Bronchial epithelial cell (primary cell): ENCODE data around the gene ICE2. TPM values are rescaled to one million over a fixed set of nuclear protein-coding genes. Genes with fewer than 3 reads are reported as not detected.

Experiments used
- DNase-seq: peaks from one replicate; pipeline ENCODE4 v3.0.0-alpha.2; 2010; ENCODE audit warnings: low read depth
- FAIRE-seq: peaks from 2 replicates; lab custom pipeline; 2011; peaks lifted over from hg19 to GRCh38; lab: Jason Lieb, UNC
- H3K27me3 ChIP-seq: 2 replicates; pipeline ENCODE4 v1.5.1; 2011; ENCODE audit warnings: low read length; ENCODE audit not compliant: control insufficient read depth, insufficient read depth
- H3K36me3 ChIP-seq: 2 replicates; pipeline ENCODE4 v1.5.1; 2011; ENCODE audit warnings: low read length; ENCODE audit not compliant: control insufficient read depth, insufficient read depth
- H3K4me3 ChIP-seq: 2 replicates; pipeline ENCODE4 v1.5.1; 2011; ENCODE audit warnings: mild to moderate bottlenecking, low read depth, low read length, control low read depth
- total RNA-seq: library from RNA; depleted of rRNA; stranded (reverse); fragments of >200 nt; gene quantifications from 2 replicates; pipeline ENCODE4 v1.2.1, GENCODE V29; 2014
- TF ChIP-seq, protein P1 (sequence below): IDR thresholded peaks from 2 replicates; pipeline ENCODE4 v1.5.1; 2011; ENCODE audit warnings: mild to moderate bottlenecking, moderate library complexity, low read length, control low read depth, inconsistent platforms; ENCODE audit not compliant: insufficient read depth, severe bottlenecking

ICE2 gene
- total RNA-seq, 1 donor from 2014 or later = 22.6 TPM

DNA sequence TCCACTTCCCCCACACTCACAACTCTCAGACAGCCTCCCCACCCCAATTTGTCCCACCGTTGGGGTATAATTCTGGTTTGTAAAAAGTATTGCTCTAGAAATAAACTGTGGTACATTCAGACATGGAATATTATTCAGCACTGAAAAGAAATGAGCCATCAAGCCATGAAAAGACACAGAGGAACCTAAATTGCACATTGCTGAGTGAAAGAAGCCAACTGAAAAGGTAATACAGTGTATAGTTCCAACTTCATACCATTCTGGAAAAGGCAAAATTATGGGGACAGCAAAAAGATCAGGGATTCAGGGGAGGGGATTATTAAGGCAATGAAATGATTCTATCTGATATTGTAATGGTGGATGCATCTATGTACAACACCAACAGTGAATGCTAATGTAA is 91.6 kb downstream of the ICE2 start:
- FAIRE-seq (no peak), DNase-seq (no peak)
- H3K36me3 ChIP-seq = peaks cover 19% of the 10 kb centered on the region

DNA sequence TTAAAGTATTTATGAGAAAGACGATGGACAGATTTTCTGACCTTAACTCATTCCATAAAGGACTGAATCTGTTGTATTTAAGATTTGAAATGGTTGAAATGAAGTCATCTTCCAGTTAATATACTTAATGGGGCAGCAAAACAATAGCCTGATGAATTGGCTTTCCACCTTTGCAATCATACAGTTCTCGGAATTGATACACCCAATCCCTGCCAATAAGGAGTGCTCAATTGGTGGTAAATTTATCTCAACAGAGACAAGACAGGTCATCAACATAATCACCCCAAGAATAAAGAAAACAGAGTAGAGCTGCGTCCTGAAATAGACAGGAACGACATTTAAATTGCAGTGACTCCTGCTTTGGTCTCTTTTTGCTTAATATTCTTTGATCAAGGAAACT is 92.3 kb downstream of the ICE2 start:
- Histone ChIP-seq H3K36me3 (peaks cover 23% of the 10 kb centered on the region), H3K4me3 (no peak overlapping the region), H3K27me3 (no peaks in the 10 kb centered on the region)
- no peak for DNase-seq
- TF ChIP-seq, protein P1, sequence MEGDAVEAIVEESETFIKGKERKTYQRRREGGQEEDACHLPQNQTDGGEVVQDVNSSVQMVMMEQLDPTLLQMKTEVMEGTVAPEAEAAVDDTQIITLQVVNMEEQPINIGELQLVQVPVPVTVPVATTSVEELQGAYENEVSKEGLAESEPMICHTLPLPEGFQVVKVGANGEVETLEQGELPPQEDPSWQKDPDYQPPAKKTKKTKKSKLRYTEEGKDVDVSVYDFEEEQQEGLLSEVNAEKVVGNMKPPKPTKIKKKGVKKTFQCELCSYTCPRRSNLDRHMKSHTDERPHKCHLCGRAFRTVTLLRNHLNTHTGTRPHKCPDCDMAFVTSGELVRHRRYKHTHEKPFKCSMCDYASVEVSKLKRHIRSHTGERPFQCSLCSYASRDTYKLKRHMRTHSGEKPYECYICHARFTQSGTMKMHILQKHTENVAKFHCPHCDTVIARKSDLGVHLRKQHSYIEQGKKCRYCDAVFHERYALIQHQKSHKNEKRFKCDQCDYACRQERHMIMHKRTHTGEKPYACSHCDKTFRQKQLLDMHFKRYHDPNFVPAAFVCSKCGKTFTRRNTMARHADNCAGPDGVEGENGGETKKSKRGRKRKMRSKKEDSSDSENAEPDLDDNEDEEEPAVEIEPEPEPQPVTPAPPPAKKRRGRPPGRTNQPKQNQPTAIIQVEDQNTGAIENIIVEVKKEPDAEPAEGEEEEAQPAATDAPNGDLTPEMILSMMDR = no peak
- no peak for FAIRE-seq

More for the DNA sequence above, 91.6 kb downstream of the ICE2 start:
- no peaks in the 10 kb centered on the region for H3K27me3 ChIP-seq
- no peak overlapping the region for H3K4me3 ChIP-seq
- TF ChIP-seq, protein P1 = no peak

DNA sequence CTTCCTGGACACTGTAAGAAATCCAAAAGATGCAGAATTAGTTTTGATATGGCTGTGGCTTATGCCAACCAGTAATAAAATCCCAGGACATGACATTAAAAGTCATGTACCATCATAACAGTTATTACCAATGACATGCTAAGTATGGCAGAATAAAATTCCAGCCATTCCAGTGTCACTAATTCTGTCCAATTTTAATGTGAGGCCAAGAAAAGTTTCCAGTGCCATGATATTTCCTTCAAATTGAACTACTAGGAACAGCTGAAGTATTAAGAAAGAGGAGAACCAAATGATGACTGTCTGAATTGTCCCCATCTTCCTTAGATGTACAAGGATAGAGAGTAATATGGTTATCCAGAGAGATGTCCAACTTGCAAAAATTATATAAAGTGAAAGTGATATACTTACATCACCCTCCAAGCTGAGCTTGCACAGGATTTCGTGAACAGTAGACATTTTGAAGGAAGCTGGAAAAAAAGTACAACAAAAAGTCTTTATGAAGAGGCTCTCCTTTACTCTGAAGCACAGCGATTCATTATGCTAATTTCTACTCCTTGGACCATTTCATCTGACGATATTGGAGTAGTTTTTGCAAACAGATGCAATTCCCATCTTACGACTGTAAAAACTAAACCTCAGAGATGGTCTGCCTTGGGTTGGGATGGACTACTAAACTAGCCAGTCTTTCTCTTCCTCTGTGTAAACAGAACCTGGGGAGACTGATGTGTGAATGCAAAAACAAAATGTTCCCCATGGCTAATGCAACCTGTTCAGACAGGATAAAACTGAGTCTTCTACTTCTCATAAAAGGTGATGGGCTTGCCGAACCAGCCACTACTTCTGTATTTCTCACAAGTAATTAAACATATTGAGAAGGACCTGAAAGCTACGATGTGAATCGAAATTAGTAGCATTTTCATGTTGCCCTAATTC is 93.1 kb downstream of the ICE2 start:
- no peak for DNase-seq
- FAIRE-seq = no peak

DNA sequence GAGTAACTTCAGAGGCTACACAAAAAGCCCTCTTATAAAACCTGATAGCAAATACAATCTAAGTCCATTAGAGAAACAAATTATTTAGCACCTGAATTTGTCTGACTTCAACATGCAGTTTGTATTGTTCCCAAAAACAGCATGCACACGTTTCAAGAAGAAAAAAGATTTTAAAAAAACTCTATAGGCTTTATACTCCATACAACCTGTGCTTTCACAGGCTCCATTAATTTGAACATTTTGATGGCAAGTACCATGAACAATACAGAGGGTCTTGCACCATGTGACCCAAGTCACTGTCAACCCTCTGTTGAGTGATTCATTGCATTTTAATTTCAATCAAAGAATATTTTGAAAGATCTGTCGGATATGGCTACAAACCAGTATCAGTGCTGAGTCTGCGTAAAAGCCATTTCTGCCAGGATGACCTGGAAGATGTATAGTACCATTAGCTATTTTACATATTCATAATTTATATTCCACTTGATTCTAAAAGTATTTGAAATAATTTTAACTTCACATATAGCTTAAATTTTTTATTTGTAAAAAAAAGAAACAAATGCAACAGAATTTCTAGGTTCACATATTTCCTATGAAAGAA is 94.3 kb downstream of the ICE2 start:
- FAIRE-seq = no peak
- TF ChIP-seq, protein P1 = no peak
- H3K4me3 ChIP-seq = no peak overlapping the region
- H3K27me3 ChIP-seq = no peaks in the 10 kb centered on the region
- DNase-seq = no peak
- H3K36me3 ChIP-seq = peaks cover 24% of the 10 kb centered on the region

More for the DNA sequence above, 93.1 kb downstream of the ICE2 start:
- TF ChIP-seq, protein P1 = no peak
- Histone ChIP-seq H3K27me3 (no peaks in the 10 kb centered on the region), H3K36me3 (peaks cover 25% of the 10 kb centered on the region), H3K4me3 (no peak overlapping the region)

DNA sequence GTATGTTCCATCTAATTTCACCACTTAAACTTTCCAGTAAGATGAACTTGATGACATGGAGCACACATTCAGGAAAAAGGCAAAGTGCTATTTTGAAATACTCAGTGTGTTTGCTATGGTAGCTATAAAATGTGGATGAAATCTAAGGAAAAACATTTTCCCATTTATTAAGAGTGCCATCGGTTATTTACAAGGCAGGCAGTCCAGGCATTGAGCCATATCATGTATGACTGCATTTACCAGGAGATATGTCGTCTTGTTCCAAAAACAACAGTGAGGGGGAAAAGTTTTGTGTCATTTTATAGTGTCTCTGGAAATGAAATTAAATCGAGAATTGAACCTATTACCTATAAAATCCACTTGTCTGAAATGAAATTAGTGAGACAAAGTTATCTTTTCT is 94.9 kb downstream of the ICE2 start:
- TF ChIP-seq, protein P1 = no peak
- FAIRE-seq (no peak), DNase-seq (no peak)
- Histone ChIP-seq H3K4me3 (no peak overlapping the region), H3K27me3 (no peaks in the 10 kb centered on the region), H3K36me3 (peaks cover 26% of the 10 kb centered on the region)
